GM10248 (cell line): Measurements from ENCODE around the gene PMEL.

Source experiments
- CTCF ChIA-PET: fragments of 300-600 bp; sonication (Branson Sonifier 250); formaldehyde crosslinking; extraction: SDS; loops from one replicate; lab custom pipeline; 2021; ENCODE audit warnings: antibody characterized with exemption; lab: Yijun Ruan, JAX
- POLR2A ChIA-PET: fragments of 350-650 bp; sonication (Branson Sonifier 250); formaldehyde crosslinking; extraction: SDS; loops from one replicate; lab custom pipeline; 2020; ENCODE audit warnings: antibody characterized with exemption; lab: Yijun Ruan, JAX
- DNase-seq: peaks from one replicate; pipeline ENCODE4 v3.0.0; 2012; ENCODE audit errors: extremely low spot score
- TF ChIP-seq, protein P1 (sequence below): IDR thresholded peaks from 2 replicates; pipeline ENCODE4 v1.5.1; 2012; ENCODE audit warnings: mild to moderate bottlenecking, low read depth; ENCODE audit errors: extremely low read depth, missing control alignments, control extremely low read depth

Gene PMEL

DNA sequence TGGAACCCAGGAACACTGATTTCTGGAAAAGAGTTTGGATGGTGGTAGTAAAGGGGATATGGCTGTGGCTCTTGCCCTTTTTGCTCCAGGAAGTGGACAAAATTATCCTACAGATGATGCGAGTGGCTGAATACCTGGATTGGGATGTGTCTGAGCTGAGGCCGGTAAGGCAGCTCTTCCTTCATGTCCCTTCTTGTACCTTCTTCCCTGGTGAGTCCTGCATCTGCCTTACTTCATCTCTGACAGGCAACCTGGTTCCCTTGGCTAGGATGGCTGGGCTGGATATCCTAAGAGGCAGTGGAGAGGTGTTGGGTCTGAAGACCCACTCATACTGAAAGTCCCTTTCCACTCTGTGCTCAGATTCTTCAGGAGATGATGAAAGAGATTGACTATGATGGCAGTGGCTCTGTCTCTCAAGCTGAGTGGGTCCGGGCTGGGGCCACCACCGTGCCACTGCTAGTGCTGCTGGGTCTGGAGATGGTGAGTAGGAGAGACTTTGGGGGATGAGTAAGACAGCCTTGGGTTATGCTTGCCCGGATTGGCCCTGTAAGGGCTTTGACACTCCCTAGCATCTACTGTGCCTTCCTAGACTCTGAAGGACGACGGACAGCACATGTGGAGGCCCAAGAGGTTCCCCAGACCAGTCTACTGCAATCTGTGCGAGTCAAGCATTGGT lies 26.9 kb downstream of the PMEL start:
- ChIA-PET POLR2A (interaction anchor here (0.5 to 1.6 kb wide), 4 partner anchors 8 to 385 kb away, joined by 3 to 6 read pairs (median 4); partner anchors contain the start of gene RNF41), CTCF (interaction anchor here (0.6 to 7.0 kb wide), 31 partner anchors 10 to 200 kb away, joined by 3 to 92 read pairs (median 5); partner anchors contain the start of genes DGKA, GDF11, ORMDL2 and PYM1)

GRCh38 chr12:55937981-55938380 lies 27.9 kb downstream of the PMEL start:
- ChIA-PET CTCF (interaction anchor here (1.4 to 7.0 kb wide), 10 partner anchors 9 to 199 kb away, joined by 3 to 92 read pairs (median 18); partner anchors contain the start of genes DGKA, ORMDL2, PYM1 and SARNP), POLR2A (interaction anchor here (0.6 kb wide), 1 partner anchor 384 kb away, joined by 3 read pairs; no protein-coding TSS in a partner anchor)
- DNase-seq, result no peak
- TF ChIP-seq, protein P1, sequence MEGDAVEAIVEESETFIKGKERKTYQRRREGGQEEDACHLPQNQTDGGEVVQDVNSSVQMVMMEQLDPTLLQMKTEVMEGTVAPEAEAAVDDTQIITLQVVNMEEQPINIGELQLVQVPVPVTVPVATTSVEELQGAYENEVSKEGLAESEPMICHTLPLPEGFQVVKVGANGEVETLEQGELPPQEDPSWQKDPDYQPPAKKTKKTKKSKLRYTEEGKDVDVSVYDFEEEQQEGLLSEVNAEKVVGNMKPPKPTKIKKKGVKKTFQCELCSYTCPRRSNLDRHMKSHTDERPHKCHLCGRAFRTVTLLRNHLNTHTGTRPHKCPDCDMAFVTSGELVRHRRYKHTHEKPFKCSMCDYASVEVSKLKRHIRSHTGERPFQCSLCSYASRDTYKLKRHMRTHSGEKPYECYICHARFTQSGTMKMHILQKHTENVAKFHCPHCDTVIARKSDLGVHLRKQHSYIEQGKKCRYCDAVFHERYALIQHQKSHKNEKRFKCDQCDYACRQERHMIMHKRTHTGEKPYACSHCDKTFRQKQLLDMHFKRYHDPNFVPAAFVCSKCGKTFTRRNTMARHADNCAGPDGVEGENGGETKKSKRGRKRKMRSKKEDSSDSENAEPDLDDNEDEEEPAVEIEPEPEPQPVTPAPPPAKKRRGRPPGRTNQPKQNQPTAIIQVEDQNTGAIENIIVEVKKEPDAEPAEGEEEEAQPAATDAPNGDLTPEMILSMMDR, result no peak

More for the DNA sequence above, 26.9 kb downstream of the PMEL start:
- DNase-seq, result no peak
- TF ChIP-seq, protein P1, result no peak

GRCh38 chr12:55935738-55936151 lies 30.1 kb downstream of the PMEL start:
- POLR2A ChIA-PET, result no interaction called here
- CTCF ChIA-PET, result interaction anchor here (1.1 to 7.0 kb wide), 5 partner anchors 7 to 111 kb away, joined by 3 to 92 read pairs (median 5); partner anchors contain the start of genes DGKA, PYM1 and RAB5B
- TF ChIP-seq, protein P1, result no peak
- no peak for DNase-seq

DNA sequence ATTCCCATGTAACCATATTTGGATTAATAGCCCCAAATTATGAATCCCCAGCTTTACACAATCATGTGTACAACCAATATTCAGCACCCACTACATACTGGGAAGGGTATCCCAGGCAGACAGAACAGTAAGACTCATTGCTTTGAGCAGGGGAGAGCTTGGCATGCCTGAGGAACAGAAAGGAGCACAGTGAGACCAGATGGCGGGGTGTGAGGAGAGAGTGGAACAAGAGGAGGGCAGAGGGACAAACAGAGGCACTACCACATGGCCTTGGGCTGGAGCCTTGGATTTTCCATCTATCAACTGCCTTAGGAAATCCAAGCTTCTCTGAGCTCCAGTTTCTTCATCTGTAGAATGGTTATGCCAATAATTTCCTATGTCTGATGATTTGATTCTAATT lies 31.1 kb downstream of the PMEL start:
- ChIA-PET CTCF (interaction anchor here (0.9 to 7.0 kb wide), 6 partner anchors 6 to 196 kb away, joined by 3 to 92 read pairs (median 16); partner anchors contain the start of genes DGKA, DNAJC14 and PYM1), POLR2A (no interaction called here)
- no peak for DNase-seq

GRCh38 chr12:55933799-55934742 lies 31.8 kb downstream of the PMEL start:
- TF ChIP-seq, protein P1, result no peak
- no peak for DNase-seq
- POLR2A ChIA-PET, result no interaction called here
- CTCF ChIA-PET, result interaction anchor here (0.8 to 7.0 kb wide), 12 partner anchors 5 to 195 kb away, joined by 3 to 92 read pairs (median 5); partner anchors contain the start of genes DGKA, DNAJC14 and PYM1

More for the DNA sequence above, 31.1 kb downstream of the PMEL start:
- TF ChIP-seq, protein P1, result no peak
